Hematopoietic multipotent progenitor cell treated with erythropoietin and hydrocortisone succinate and interleukin-3 and kit ligand, for 6 days (in vitro differentiated cells): ENCODE data around the gene CTTN.

Source experiments
- DNase-seq: peaks from one replicate; pipeline ENCODE4 v3.0.0-alpha.2; 2015

Gene CTTN

DNA sequence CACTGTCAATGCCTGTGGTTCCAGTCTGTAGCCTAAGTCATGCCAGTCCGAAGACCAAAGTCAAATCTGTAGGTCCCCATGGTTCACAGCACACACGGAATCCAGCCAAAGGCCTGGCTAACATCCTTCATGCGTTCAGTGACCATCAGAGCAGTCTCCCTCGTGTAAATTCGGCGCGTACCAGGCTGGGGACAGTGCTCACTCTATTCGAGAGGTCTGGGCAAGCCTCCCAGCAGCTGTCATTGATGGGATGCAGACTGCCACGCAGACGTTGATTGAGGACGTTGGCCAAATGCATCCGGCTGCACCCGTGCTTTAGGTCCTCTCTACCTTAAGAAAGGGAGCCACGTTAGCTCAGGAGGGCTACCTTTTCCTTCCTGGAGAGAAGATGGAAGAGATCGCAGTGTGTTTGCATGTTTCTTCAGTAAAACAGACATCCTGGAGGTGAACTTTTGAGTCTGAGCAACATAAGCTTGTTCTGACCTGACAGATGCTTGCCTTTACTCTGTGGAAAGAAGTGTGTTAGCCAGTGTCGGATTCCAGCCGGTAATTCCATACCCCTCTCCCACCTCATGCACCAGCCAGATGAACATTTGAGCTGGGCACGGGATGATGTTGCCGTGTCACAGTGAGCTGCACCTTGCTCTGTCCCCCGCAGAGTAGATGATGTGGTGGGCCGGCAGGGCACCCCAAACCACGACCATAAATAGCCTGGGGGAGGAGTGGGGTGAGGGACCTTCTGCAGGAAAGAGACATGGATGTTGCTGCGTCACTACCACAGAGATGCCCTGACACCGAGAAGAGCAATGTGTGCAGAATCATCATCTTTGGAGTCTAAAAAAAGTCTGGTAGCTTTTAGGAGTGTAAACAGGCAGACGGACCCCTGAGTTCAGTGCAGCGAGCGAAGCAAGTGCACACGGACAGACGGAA is 12.2 kb downstream of the CTTN start:
- no peak for DNase-seq

DNA sequence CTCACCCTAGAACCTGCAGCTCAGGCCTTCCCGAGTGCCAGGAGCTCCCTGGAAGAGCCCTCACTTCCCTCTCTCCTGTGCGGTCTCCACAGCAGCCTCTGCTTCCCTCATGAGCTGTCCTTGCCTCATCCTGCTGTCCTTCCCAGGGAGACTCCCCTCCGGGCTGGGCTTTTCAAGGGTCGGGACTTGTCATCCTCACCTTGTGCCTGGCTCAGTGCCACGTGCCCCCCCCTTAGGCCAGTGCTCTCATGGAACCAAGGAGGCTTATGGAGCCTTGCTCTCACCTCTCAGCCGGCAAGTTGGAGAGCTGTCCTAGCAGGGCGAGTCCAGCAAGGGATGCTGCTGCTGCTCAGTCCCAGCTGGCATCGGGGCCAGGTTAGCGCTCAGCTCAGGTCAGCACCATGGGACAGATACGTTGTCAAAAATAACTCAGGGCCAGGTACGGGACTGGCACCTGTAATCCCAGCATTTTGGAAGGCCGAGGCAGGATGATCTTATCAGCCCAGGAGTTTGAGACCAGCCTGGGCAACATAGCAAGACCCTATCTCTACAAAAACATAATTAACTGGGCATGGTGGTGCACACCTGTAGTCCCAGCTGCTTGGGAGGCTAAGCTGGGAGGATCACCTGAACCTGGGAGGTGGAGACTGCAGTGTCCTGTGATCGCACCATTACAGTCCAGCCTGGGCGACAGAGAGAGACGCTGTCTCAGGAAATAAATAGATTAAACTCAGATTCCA is 13.6 kb downstream of the CTTN start:
- DNase-seq = no peak

DNA sequence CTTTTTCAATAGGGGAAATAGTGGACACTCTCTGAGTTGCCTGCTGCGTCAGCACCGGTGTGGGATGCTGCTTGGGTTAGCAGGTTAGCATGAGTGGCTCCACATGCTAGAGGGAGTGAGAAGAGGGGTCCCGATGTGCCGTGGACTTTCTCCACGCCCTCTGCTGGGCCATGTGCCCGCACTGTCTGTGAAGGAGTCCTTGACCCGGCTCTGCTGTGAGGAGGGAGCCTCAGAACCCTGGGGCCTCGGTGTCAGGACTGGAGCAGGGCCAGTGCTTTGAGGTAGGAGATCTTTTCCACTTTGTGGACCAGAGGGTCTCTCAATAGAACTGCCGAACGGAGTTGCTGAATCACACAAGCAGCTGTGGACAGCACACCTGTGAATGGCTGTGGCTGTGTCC is 14.8 kb downstream of the CTTN start:
- no peak for DNase-seq

DNA sequence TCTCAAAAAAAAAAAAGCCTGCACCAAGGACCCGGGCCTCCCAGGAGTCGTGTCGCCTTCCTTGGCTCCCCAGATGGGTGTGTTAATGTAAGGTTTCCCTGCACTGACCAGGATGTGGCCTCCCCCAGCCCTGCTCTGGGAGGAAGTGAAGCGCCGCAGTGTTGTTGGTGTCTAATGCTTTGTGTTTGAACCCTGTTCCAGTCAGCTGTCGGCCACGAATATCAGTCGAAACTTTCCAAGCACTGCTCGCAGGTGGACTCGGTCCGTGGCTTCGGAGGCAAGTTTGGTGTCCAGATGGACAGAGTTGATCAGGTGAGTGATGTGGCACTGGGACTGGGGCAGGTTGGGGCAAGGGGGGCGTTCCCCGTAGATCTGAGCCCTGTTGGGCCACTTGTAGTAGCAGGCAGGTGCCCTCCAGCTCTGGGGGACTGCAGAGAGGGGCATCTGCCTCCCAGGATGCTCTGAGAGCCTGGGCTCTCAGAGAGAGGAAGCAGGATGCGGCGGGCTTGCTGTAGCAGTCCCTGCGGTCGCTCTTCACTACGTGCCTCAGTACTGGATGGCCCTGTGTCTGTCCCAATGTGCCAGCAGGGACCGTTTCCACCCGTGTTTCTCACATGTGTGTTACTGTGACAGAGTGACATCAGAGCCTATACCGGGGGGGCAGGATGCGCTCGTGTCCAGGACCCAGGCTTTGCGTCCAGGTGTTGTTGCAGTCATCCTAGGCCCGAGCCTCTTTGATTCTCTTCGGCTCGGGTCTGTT is 16.2 kb downstream of the CTTN start:
- DNase-seq = no peak

DNA sequence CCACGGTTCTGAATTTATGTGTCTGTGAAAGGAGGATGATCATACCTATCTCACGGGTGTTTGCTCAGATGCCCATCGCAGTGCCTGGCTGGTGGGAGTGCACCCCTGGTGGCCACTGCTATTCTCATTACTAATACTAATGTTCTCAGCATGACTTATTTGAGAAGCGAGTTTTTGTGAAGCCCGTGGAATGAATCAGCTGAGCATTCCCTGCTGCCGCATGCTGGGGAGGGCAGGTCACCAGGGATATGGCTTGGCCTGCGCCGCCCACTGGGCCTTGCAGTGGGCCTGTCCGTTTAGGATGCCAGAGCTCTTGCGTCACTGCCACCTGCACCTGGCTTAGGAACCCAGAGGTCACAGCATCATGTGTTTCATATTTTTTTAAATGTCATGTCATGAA is 16.9 kb downstream of the CTTN start:
- DNase-seq = peak; percentile 20

DNA sequence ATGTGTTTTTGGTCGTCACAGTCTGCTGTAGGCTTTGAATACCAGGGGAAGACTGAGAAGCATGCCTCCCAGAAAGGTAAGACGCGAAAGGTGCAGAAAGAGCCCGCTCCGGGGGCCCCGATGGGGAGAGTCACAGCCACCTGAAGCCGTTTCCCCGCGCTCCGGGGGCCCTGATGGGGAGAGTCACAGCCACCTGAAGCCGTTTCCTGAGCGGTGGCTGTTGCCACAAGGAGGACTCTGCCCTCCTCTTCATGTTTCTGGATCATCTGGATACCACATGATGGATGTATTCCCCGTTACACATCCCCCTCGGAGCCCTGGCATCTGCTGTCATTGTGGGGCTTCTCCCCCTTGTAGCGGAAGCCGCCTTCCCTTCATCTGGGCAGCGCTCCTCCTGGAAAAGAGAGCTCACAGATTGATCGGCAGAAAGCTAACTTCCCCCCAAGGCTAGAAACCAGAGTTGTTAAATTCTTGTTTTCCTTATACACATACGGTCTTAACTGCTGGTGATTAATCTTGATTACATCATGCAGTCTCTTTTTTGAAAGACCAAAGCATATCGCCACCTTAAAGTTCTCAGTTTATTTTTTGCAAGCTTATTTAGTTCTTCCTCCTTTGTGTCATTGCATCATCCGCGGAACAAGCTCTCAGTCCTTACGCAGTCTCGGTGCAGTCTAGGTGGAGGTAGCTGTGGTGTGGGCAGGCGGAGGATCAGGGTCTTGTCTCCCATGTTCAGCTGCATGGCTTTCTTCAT is 17.5 kb downstream of the CTTN start:
- DNase-seq = peak; percentile 39

DNA sequence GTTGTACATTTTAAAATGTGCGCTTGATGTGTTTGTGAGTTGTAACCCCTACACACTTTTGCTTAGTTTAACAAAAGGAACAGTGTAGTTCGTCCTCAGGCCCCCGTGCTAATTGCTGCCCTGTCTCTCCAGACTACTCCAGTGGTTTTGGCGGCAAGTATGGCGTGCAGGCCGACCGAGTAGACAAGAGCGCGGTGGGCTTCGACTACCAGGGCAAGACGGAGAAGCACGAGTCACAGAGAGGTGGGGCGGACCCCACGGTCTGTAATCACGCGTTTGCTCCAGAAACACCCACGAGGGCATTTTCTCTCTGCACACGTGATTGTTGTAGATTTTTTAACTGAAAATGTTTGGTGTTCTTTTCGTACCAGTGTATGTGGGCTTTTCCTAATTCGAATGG is 18.6 kb downstream of the CTTN start:
- DNase-seq = no peak

DNA sequence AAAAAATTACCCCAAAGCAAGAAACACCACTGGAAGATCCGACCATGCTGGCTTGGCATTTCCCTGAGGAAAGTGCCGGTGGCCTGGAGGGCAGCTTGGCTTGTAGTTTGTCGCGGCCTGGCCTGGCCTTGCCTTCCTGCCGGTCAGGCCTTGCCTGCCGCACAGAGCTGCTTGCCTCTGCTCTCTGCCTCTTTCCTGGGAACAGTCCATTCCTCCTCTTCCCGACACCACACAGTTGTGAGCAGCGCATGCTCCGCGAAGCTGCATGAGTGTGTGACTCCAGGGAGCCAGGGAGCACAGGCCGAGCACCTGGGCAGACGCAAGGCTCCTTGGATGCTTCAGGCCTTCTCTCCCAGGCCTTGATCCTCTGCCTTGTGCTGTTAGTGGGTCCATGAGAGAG is 19.8 kb downstream of the CTTN start:
- no peak for DNase-seq

DNA sequence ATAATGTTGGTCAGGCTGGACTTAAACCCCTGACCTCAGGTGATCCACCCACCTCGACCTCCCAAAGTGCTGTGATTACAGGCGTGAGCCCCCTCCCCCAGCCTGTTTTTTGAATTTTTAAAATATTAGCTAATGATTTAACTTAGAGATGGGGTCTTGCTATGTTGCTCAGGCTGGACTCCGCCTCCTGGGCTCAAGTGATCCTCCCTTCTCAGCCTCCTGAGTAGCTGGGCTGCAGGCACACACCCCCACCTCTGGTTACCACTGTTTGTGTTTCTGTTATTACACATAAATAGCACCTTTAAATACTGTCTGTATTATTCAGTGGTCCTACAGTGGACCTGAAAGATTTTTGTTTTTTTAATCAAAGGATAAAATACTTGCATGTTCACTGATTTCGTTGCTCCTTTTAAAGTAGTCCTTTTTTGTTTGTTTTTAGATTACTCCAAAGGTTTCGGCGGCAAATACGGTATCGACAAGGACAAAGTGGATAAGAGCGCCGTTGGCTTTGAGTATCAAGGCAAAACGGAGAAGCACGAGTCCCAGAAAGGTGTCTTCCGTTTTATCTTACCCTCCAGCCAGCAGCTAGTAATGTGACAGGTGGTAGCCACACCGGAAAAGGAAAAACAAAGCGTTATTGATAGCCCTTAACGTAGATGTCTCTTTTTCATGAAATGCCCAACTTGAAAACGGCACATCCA is 21.1 kb downstream of the CTTN start:
- no peak for DNase-seq

DNA sequence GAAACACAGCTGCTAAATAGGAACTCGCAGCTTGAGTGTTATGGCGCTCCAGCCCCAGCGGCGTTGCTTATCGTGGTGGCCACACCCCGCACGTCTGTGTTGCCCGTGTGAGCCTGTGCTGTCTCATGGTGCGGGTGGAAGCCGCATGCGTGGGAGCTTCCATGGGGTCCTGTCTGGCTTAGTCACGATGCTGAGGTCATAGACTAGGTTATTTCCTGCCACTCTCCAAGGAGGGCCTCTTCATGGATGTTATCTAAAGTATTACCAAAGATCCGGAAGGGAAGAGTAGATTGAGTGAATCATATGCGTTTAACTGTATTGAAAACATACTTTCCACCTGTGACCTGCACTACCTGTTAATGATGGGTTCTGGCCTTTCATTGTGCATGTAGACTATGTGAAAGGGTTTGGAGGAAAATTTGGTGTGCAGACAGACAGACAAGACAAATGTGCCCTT is 21.7 kb downstream of the CTTN start:
- peak; percentile 50 for DNase-seq

DNA sequence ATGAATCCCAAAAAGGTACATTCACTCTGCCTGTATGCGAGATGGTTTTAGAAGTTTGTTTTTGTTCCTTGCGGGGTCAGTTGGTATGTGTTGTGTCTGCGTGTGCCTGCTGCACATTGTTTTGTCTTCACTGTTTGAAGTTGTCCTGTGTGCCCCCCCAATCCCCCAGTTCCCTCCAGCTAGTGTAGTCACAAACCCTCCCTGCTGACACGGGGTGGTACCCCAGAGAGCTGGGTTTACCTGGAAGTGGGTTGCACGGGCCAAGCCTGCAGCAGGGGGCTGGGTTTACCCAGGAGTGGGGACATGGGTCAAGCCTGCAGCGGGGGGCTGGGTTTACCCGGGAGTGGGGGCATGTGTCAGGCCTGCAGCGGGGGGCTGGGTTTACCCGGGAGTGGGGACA is 22.2 kb downstream of the CTTN start:
- no peak for DNase-seq

DNA sequence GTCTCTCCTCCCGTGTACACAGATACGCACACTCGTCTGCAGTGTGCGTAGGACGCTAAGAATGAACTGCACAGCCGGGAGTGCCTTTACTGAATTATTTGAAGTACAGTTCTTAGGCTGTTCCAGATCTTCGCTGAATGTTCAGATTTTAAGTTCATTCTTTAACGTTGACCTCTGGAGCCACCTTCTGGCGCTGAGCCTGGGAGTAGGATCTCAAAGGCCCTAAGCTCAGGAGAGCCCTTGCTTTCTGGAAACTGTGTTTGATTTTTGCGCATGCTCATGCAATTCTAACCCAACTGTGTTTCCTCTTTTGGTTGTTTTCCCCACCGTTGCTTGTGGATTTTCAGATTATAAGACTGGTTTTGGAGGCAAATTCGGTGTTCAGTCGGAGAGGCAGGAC is 22.8 kb downstream of the CTTN start:
- peak; percentile 41 for DNase-seq

DNA sequence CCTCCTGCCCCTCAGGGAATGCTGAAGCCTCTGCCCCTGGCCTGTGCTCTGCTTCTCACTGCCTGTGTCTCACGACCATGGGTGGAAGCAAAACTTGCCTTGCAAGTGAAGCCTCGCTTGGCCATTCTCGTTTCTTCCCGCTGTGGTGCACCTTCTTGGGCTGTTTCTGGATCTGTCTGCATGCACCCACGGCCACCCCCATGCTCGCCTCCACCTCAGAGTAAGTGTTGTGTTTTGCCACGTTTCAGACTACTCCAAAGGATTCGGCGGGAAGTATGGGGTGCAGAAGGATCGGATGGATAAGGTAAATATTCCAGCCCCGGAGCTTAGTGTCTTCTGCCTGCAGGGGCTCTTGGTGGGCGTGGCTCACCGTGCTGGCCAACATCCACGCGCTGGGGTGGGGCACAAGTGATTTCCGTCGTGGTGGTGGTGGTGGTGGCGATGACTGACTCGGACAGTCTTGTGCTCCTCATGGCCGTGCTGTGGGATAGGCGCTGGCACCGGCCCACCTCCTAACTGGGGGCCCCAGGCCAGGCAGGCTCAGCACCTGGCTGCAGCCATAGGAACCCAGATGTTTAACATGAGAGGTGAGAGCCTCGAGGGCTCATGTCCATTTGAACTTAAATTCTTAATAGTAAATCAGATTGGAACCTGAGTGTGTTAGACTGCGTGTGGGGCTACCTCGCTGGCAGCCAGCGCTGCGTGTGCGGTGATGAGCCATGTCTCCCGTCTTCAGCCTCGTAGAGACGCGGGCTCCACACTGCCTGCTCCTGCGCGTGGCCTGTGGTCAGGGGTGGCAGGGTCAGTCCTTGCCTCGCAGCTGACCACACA is 24.6 kb downstream of the CTTN start:
- DNase-seq = no peak

DNA sequence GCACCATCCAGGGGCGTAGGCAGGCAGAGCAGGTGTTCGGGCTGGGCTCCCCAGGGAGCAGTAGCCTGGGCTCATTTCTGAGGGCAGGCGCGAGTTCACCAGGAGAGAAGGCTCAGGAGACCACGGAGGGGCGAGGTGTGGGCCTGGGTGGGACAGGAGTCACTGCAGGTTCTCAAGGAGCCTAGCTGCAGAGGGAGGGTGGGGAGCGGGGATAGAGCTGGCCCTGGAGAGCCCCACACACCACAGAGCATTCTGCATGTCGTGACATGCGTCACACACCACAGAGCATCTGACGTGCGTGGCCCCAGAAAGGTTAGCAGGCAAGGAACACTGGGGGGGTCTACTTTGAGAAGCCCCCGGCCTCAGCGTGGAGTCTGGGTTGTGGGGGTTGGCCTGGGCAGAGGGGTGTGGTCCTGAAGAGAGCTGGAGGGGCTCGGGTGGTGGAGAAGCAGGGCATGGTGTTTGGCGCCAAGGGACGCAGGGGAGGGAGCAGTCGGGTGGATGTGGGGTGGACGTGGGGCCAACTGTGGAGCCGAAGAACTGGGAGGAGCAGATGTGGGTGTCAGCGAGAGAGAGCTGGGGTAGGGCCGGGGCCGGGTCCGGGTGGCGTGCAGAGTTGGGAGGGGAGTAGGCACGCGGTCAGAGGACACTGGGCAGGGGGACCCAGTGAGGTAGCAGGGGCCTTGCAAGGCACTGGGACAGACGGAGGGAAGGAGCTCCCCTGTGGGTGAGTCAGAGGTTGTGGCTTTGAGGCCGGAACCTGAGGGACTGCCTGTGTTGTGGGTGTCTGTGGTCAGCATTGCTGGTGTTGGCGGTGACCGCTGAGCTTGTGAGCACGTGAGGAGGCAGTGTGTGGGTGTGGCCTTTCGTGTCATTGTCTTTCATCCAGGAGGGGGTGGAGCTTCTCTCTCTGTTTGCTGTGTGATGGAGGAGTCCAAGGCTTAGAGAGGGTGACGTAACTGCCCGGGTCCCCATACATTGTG is 25.5 kb downstream of the CTTN start:
- peak; percentile 79 for DNase-seq

DNA sequence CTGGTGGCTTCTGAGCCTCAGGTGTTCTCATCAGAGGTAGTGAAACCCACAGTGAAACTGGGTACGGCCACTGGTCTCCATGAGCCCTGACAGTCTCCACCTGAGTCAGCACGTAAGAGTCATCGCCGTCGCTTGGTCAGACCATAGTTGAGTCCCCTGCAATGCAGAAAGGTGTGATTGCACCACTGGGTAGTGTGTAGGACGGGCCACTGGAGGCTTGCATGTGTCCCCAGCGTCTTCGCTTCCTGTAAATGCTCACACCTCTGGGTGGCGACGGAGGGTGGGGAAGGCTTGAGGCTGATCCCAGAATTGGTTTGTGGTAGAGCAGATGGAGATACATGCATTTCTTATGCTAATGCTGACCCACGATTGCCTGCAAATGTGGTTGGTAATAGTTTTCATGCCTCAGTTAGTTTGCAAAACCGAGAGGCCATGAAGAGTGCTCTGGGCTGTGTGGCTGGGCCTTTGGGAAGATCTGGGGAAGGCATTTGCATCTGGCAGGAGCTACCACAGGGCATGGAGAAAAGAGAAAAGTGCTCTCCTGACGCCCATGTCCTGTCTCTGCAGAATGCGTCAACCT is 26.5 kb downstream of the CTTN start:
- DNase-seq = no peak

DNA sequence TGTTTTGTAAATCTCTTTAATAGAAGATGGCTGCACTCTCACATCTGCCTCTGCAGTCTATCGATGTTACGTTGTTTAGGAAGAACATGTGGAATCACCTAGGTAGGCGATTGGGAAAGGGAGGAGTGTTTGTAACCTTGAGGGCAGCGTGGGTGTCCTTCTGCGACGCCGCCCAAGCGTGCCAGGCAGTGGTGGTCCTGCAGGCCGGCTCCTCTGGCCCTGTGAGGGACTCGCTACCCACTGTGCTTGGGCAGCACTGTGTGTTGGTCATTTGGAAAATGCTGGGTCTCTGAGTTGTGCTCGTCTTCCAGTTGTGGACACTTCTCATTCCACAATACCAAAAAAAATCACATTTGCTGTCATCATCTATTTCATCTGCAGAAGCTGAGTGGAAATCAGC is 29.1 kb downstream of the CTTN start:
- no peak for DNase-seq

DNA sequence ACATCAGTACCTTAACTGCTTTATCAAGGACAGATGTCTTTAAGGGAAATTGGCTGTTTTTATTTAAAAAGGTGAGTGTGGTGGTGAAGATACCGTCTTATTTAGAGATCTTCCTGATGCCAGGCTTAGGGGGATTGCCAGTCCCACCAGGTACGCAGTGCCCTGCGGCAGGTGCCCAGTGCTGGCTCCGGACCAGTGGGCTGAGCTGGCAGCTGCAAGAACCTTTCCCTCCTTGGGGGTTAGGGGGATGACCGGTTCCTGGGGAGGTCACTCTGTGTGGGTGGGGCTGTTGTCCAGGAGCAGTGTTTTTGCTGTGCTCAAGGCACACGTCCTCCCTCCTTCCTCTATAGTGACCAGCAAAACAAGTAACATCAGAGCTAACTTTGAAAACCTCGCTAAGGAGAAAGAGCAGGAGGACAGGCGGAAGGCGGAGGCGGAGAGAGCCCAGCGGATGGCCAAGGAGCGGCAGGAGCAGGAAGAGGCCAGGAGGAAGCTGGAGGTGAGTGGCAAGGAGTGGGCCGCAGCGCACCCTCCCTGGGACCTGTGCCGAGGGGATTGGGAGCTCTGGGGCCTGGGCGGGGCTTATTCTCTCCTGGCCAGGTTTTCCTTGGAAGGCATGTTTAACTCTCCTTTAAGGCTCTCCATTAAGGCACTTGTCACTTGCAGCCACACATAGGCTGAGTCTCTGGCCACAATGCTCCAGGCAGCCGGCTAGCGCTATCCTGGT is 30.5 kb downstream of the CTTN start:
- DNase-seq = no peak

DNA sequence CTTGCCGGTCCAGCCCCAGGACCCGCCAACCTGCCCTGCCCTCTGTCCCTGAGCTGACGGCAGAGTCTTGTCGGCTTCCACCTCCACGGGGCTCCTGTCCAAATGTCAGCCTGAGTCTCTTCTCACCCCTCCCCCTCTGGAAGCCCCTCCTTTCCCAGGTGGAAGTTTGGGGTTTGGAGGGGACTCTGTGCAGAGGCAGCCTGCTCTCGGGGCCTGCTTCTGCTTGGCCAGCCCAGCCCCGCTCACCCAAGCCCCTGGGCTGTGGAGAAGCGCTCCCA is 31.0 kb downstream of the CTTN start:
- no peak for DNase-seq
